WTC11 (cell line): ENCODE data around the gene KCNMA1.

Source experiments
- AFF4 ChIP-seq: sonication (generic); formaldehyde crosslinking; IDR thresholded peaks from 2 replicates; pipeline ENCODE4 v1.8.1; 2023; ENCODE audit warnings: mild to moderate bottlenecking, missing genetic modification reagents, borderline replicate concordance
- CREB1 ChIP-seq: sonication (generic); formaldehyde crosslinking; IDR thresholded peaks from 2 replicates; pipeline ENCODE4 v1.8.0; 2023; ENCODE audit warnings: mild to moderate bottlenecking, missing genetic modification reagents
- CTCF ChIP-seq: fragments of 200-600 bp; IDR thresholded peaks from 2 replicates; pipeline ENCODE4 v1.8.0; 2022; ENCODE audit warnings: antibody characterized with exemption
- ELF4 ChIP-seq: sonication (generic); formaldehyde crosslinking; IDR thresholded peaks from 2 replicates; pipeline ENCODE4 v1.8.1; 2022; ENCODE audit warnings: low read depth, mild to moderate bottlenecking, moderate library complexity, missing genetic modification reagents
- FOXP1 ChIP-seq: sonication (generic); formaldehyde crosslinking; IDR thresholded peaks from 2 replicates; pipeline ENCODE4 v1.8.0; 2022; ENCODE audit warnings: missing genetic modification reagents, mild to moderate bottlenecking, moderate library complexity, borderline replicate concordance
- NFE2L1 ChIP-seq: sonication (generic); formaldehyde crosslinking; IDR thresholded peaks from 2 replicates; pipeline ENCODE4 v1.8.1; 2023; ENCODE audit warnings: missing genetic modification reagents
- RELA ChIP-seq: sonication (generic); formaldehyde crosslinking; IDR thresholded peaks from 2 replicates; pipeline ENCODE4 v1.8.1; 2022; ENCODE audit warnings: missing genetic modification reagents, mild to moderate bottlenecking, borderline replicate concordance
- SP1 ChIP-seq: sonication (generic); formaldehyde crosslinking; conservative IDR thresholded peaks from 2 replicates; pipeline ENCODE4 v1.8.1; 2022; ENCODE audit warnings: missing genetic modification reagents
- TP53 ChIP-seq: sonication (generic); formaldehyde crosslinking; IDR thresholded peaks from 2 replicates; pipeline ENCODE4 v1.8.1; 2023; ENCODE audit warnings: mild to moderate bottlenecking, missing genetic modification reagents
- ZNF232 ChIP-seq: sonication (generic); formaldehyde crosslinking; IDR thresholded peaks from 2 replicates; pipeline ENCODE4 v1.8.0; 2022; ENCODE audit warnings: mild to moderate bottlenecking, missing genetic modification reagents
- ZNF423 ChIP-seq: fragments of 250-450 bp; sonication (Bioruptor Pico); IDR thresholded peaks from 2 replicates; pipeline ENCODE4 v2.1.2; 2022; ENCODE audit warnings: mild to moderate bottlenecking, moderate library complexity

DNA sequence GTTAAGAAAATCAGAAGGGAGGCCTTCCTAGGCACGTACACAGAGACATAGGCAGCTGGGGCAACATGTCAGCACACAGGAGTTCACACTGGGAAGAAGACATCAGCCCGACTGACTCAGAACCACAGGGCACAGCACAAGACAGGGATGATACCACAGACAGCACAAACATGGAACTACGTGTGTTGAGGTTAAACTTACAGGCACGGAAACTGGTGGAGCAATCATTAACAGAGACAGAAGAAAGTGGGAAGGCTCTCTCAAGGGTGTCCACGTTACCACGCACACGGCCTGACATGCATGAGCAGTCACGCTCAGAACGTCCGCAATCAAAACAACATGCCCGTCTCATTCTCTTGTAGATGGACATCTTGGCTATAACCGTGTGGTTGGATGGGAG is 636.4 kb downstream of the KCNMA1 start:
- TF ChIP-seq ZNF232 (CRISPR knock-in tag): no peak
- TF ChIP-seq CTCF: no peak
- TF ChIP-seq AFF4: no peak
- TF ChIP-seq RELA (CRISPR knock-in tag): no peak
- no peak for TF ChIP-seq TP53
- no peak for TF ChIP-seq NFE2L1
- no peak for TF ChIP-seq CREB1
- TF ChIP-seq ELF4: no peak
- TF ChIP-seq ZNF423 (CRISPR knock-in tag): no peak
- no peak for TF ChIP-seq FOXP1
- TF ChIP-seq SP1 (CRISPR knock-in tag): no peak
